HEK293T (cell line): ENCODE results near the gene TRPC4.

Experiments
- CTCF ChIA-PET: fragments of 350-600 bp; formaldehyde crosslinking; extraction: SDS; loops from one replicate; lab custom pipeline; 2021; ENCODE audit warnings: antibody characterized with exemption, inconsistent platforms; lab: Yijun Ruan, JAX
- POLR2A ChIA-PET: fragments of 350-600 bp; formaldehyde crosslinking; extraction: SDS; loops from one replicate; lab custom pipeline; 2020; ENCODE audit warnings: antibody characterized with exemption, inconsistent platforms; lab: Yijun Ruan, JAX
- DNase-seq: peaks from one replicate; pipeline ENCODE4 v3.0.0; 2012; ENCODE audit warnings: mixed read lengths; ENCODE audit errors: extremely low spot score
- ARNT ChIP-seq: fragments of 450-650 bp; IDR thresholded peaks from 2 replicates; pipeline ENCODE4 v1.6.1; 2017; ENCODE audit warnings: mild to moderate bottlenecking
- BHLHE40 ChIP-seq: fragments of 450-650 bp; IDR thresholded peaks from 2 replicates; pipeline ENCODE4 v1.6.1; 2016; ENCODE audit warnings: mild to moderate bottlenecking, moderate library complexity, borderline replicate concordance
- CTBP1 ChIP-seq: fragments of 450-650 bp; IDR thresholded peaks from 2 replicates; pipeline ENCODE4 v1.6.1; 2016; ENCODE audit warnings: borderline replicate concordance
- ELF4 ChIP-seq: fragments of 450-650 bp; IDR thresholded peaks from 2 replicates; pipeline ENCODE4 v1.6.1; 2017; ENCODE audit warnings: antibody characterized with exemption
- FOXA1 ChIP-seq: fragments of 450-650 bp; IDR thresholded peaks from 2 replicates; pipeline ENCODE4 v1.6.1; 2016; ENCODE audit warnings: mild to moderate bottlenecking
- FOXK2 ChIP-seq: fragments of 450-650 bp; IDR thresholded peaks from 2 replicates; pipeline ENCODE4 v1.6.1; 2016; ENCODE audit warnings: mild to moderate bottlenecking
- FOXM1 ChIP-seq: fragments of 450-650 bp; IDR thresholded peaks from 2 replicates; pipeline ENCODE4 v1.6.1; 2017; ENCODE audit warnings: mild to moderate bottlenecking, borderline replicate concordance
- HDGF ChIP-seq: fragments of 450-650 bp; IDR thresholded peaks from 2 replicates; pipeline ENCODE4 v1.6.1; 2017; ENCODE audit warnings: antibody characterized with exemption, borderline replicate concordance
- L3MBTL2 ChIP-seq: fragments of 450-650 bp; conservative IDR thresholded peaks from 2 replicates; pipeline ENCODE4 v1.6.1; 2016; ENCODE audit warnings: mild to moderate bottlenecking
- LEF1 ChIP-seq: fragments of 450-650 bp; IDR thresholded peaks from 2 replicates; pipeline ENCODE4 v1.6.1; 2017; ENCODE audit warnings: mild to moderate bottlenecking, borderline replicate concordance
- NFRKB ChIP-seq: fragments of 450-650 bp; IDR thresholded peaks from 2 replicates; pipeline ENCODE4 v1.6.1; 2016; ENCODE audit warnings: mild to moderate bottlenecking, moderate library complexity
- PKNOX1 ChIP-seq: fragments of 450-650 bp; IDR thresholded peaks from 2 replicates; pipeline ENCODE4 v1.6.1; 2016
- SP1 ChIP-seq: fragments of 450-650 bp; IDR thresholded peaks from 2 replicates; pipeline ENCODE4 v1.6.1; 2017
- SUZ12 ChIP-seq: fragments of 450-650 bp; IDR thresholded peaks from 2 replicates; pipeline ENCODE4 v1.6.1; 2016; ENCODE audit warnings: mild to moderate bottlenecking
- TARDBP ChIP-seq: fragments of 450-650 bp; IDR thresholded peaks from 2 replicates; pipeline ENCODE4 v1.6.1; 2016
- ZNF384 ChIP-seq: fragments of 450-650 bp; IDR thresholded peaks from 2 replicates; pipeline ENCODE4 v1.6.1; 2016

Gene TRPC4

GRCh38 chr13:37587236-37587635 is 282.3 kb downstream of the TRPC4 start:
- ChIA-PET POLR2A (no interaction called here), CTCF (no interaction called here)
- TF ChIP-seq NFRKB (no peak), FOXM1 (no peak), LEF1 (no peak), BHLHE40 (no peak), PKNOX1 (no peak), L3MBTL2 (no peak), ELF4 (no peak), FOXK2 (no peak), TARDBP (no peak), SUZ12 (no peak), HDGF (no peak), ZNF384 (no peak), SP1 (no peak), ARNT (no peak), CTBP1 (no peak), FOXA1 (no peak)
- no peak for DNase-seq
